Spleen (tissue), 11 donors: Measurements from ENCODE around the gene USP27X. TPM values are rescaled to one million over a fixed set of nuclear protein-coding genes. Genes with fewer than 3 reads are reported as not detected.

Source experiments
- DNase-seq: peaks from one replicate; pipeline ENCODE4 v3.0.0-alpha.2; 2020
- H3K27ac ChIP-seq, 8 donors: fragments of 200-600 bp; sonication (generic) in 7 of 8; 1 replicate in 4 of 8; 2 replicates in 4 of 8; pipeline versions ENCODE4 v1.5.0 to v1.8.0; 2016 to 2021; ENCODE audit warnings: inconsistent platforms in 4 of 8, mild to moderate bottlenecking in 4 of 8, moderate library complexity in 1 of 8
- H3K27me3 ChIP-seq, 7 donors: fragments of 200-600 bp; sonication (generic) in 6 of 7; replicated peaks in 1 of 7; 1 replicate in 4 of 7; 2 replicates in 3 of 7; pipeline versions ENCODE4 v1.5.0 to v1.8.0; 2016 to 2021; ENCODE audit warnings: inconsistent platforms in 3 of 7, mild to moderate bottlenecking in 1 of 7
- H3K36me3 ChIP-seq, 6 donors: fragments of 200-600 bp; sonication (generic) in 5 of 6; 1 replicate in 4 of 6; 2 replicates in 2 of 6; pipeline versions ENCODE4 v1.5.0 to v1.8.0; 2016 to 2021; ENCODE audit warnings: inconsistent platforms in 2 of 6
- H3K4me1 ChIP-seq, 6 donors: fragments of 200-600 bp; sonication (generic) in 5 of 6; 1 replicate in 3 of 6; 2 replicates in 3 of 6; pipeline versions ENCODE4 v1.5.0 to v1.8.0; 2016 to 2021; ENCODE audit warnings: inconsistent platforms in 3 of 6
- H3K4me3 ChIP-seq, 8 donors: fragments of 200-600 bp; sonication (generic) in 7 of 8; 1 replicate in 4 of 8; 2 replicates in 4 of 8; pipeline versions ENCODE4 v1.5.0 to v1.8.0; 2016 to 2021; ENCODE audit warnings: inconsistent platforms in 4 of 8, mild to moderate bottlenecking in 4 of 8, moderate library complexity in 2 of 8
- H3K9me3 ChIP-seq, 8 donors: fragments of 200-600 bp; sonication (generic) in 7 of 8; 1 replicate in 4 of 8; 2 replicates in 4 of 8; pipeline versions ENCODE4 v1.5.0 to v1.8.0; 2016 to 2021; ENCODE audit warnings: inconsistent platforms in 4 of 8
- POLR2A ChIP-seq, 3 donors: fragments of 450-650 bp; IDR thresholded peaks; one replicate each; pipeline ENCODE4 v1.5.1; 2017; ENCODE audit warnings: antibody characterized with exemption in 3 of 3, mild to moderate bottlenecking in 1 of 3
- POLR2AphosphoS5 ChIP-seq, 3 donors: sonication (generic); formaldehyde crosslinking; IDR thresholded peaks; one replicate each; pipeline ENCODE4 v1.5.1; 2017; ENCODE audit warnings: antibody characterized with exemption in 3 of 3
- WGBS, 5 donors: extraction: QIAGEN DNeasy Blood & Tissue Kit in 3 of 5; methylation state at CpG; one replicate each; pipeline versions ENCODE4 v1.1.5 to v1.1.7; 2013 to 2018; 5-methylcytosine and 5-hydroxymethylcytosine counted together
- intact Hi-C: fragments of 100-400 bp; cut with DNase I; formaldehyde crosslinking; loops from one replicate; pipeline ENCODE4 v1.15.0; 2023; ENCODE audit warnings: low total_unique reads
- polyA plus RNA-seq, 3 donors: library from polyadenylated mRNA; stranded (reverse); fragments of 200-250 nt; gene quantifications; one replicate each; pipeline ENCODE4 v1.2.1, GENCODE V29; 2013
- total RNA-seq, 7 donors: library from RNA; depleted of rRNA in 3 of 7; stranded (reverse); fragments of >200 nt in 3 of 7; fragmentation: NEBNext Ultra II Directional in 4 of 7; extraction: Animal tissue kit (Norgen Biotek cat#: 25700) in 4 of 7; gene quantifications; one replicate each; pipeline versions ENCODE4 v1.1.0 to v1.2.1, GENCODE V29; 2016 to 2021
- TF ChIP-seq, protein P1 (sequence below), 11 experiments: fragments of 200-600 bp in 7 of 11; fragments of 450-650 bp in 4 of 11; sonication (generic) in 4 of 11; IDR thresholded peaks in 8 of 11; conservative IDR thresholded peaks in 3 of 11; 1 replicate in 7 of 11; 2 replicates in 4 of 11; pipeline versions ENCODE4 v1.4.0 to v1.8.0; 2016 to 2021; ENCODE audit warnings: antibody characterized with exemption in 11 of 11, inconsistent platforms in 4 of 11, mild to moderate bottlenecking in 1 of 11
- donor health status: healthy with polysubstance abuse.
- donor health status: DM: no; HTN: no; CAD: no; lungs with moderate emphysema.
- donor health status: DM: no; HTN: no; CAD: no.
- donor health status: Bipolar disorder and iron deficiency.
- donor health status: healthy.
- donor health status: DM: no; HTN: no; CAD: no.
- donor health status: DM: yes; HTN: yes; CAD: no.

Gene USP27X
- total and polyA plus RNA-seq, 10 donors, result 1.3 to 3.7 (median 2.3) TPM

DNA sequence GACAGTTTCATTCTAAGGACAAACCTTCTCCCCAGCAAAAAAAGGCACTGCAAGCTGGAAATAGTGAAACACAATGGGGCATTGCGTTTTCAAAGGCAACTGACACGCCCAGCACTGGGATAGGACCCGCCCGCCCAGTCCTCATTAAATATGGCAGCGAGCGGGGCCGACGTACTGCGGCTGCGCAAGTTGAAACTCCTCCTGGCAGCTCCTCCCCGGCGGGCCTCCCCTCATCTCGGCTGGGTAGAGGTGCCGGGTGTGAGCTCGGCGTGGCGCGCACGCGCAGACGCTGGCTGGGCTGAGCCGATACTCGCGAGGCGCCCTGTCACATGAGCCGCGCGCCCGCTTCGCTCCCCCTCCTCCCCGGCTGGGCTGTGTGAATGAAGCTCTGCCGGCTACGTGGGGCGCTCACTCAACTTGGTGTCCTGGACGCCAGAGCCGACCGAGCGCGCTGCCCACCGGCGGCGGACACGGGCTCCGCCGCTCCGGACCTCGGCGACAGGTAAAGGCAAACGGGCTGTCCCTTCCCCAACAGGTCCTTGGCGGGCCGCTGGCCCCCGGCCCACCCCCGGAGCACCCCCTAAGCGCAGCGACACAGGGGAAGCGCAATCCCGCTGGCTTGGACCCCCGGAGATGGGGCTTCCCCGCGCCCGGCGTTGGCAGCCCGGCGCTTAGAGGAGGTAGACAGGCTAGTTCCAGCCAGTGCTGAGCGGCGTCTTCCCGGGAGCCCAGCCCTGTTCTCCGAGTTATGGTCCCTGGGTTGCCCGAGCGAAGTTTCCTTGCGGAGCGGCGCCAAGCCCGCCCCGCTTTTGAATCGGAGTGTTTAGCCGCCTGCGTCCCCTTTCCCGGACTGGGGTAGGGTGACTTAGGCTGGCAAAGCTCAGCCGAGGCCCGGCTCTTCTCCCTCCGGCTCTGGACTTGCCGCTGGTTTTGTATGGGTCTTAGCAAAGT is 43.3 kb downstream of the USP27X start, which contains the start of gene CLCN5:
CLCN5 (plus strand) TSS at position 306 of the 951 bp plus-strand sequence. CDS start 2,703 bp downstream, outside the sequence.
- WGBS, 5 donors, result 0 to 35% (median 0%) methylated on average over 22 to 83 of the region's 83 CpGs
- H3K36me3 ChIP-seq, result no peaks in the 10 kb centered on the region
- TF ChIP-seq POLR2AphosphoS5 (IDR thresholded peaks at IDR 0.05) (peak; percentile 55 to 82 (median 80)), POLR2A (IDR thresholded peaks at IDR 0.05) (no peak)
- TF ChIP-seq, protein P1, sequence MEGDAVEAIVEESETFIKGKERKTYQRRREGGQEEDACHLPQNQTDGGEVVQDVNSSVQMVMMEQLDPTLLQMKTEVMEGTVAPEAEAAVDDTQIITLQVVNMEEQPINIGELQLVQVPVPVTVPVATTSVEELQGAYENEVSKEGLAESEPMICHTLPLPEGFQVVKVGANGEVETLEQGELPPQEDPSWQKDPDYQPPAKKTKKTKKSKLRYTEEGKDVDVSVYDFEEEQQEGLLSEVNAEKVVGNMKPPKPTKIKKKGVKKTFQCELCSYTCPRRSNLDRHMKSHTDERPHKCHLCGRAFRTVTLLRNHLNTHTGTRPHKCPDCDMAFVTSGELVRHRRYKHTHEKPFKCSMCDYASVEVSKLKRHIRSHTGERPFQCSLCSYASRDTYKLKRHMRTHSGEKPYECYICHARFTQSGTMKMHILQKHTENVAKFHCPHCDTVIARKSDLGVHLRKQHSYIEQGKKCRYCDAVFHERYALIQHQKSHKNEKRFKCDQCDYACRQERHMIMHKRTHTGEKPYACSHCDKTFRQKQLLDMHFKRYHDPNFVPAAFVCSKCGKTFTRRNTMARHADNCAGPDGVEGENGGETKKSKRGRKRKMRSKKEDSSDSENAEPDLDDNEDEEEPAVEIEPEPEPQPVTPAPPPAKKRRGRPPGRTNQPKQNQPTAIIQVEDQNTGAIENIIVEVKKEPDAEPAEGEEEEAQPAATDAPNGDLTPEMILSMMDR (IDR thresholded peaks at IDR 0.05 in 8 of 11, conservative IDR thresholded peaks at IDR 0.05 in 3 of 11), result no peak
- H3K9me3 ChIP-seq, result no peaks in the 10 kb centered on the region
- intact Hi-C loops, result no loop called here
- H3K27me3 ChIP-seq, result no peaks in the 10 kb centered on the region
- DNase-seq, result peak; percentile 98
- peak within 1 kb of the TSS; percentile 24 to 84 (median 72) for H3K27ac ChIP-seq
- H3K4me1 ChIP-seq, result peaks cover 0 to 13% (median 0%) of the 10 kb centered on the region in 6 donors
- H3K4me3 ChIP-seq, result peak within 1 kb of the TSS; percentile 41 to 83 (median 60)

DNA sequence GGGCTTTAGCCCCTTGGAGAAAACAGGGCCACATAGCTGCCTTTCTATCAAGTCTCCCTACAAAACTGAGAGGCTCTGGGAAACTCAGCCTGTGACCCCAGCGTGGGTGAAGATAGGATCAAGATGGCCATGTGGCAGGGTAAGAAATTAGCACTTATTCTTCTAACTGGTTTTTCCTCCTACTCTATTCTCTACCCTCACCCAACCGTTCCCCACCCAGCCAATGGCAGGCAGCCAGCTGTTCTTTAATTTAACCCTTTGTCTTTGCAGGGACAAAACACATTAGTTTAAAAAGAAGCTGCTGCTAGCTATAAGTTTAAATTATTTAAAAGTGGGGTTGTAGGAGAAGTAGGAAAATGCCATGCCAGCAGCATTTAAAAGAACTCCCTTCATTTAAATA is 45.9 kb downstream of the USP27X start:
- Histone ChIP-seq H3K27ac (no peak overlapping the region), H3K4me1 (peaks cover 0 to 13% (median 0%) of the 10 kb centered on the region in 6 donors), H3K4me3 (no peak overlapping the region), H3K36me3 (no peaks in the 10 kb centered on the region), H3K27me3 (no peaks in the 10 kb centered on the region), H3K9me3 (no peaks in the 10 kb centered on the region)
- no peak for DNase-seq
- TF ChIP-seq POLR2AphosphoS5 (IDR thresholded peaks at IDR 0.05), result no peak
- TF ChIP-seq POLR2A (IDR thresholded peaks at IDR 0.05), result no peak
- TF ChIP-seq, protein P1 (IDR thresholded peaks at IDR 0.05 in 8 of 11, conservative IDR thresholded peaks at IDR 0.05 in 3 of 11), result no peak
- intact Hi-C loops, result no loop called here
- WGBS, 5 donors, result 46 to 79% (median 60%) methylated on average over 2 of the region's 2 CpGs

DNA sequence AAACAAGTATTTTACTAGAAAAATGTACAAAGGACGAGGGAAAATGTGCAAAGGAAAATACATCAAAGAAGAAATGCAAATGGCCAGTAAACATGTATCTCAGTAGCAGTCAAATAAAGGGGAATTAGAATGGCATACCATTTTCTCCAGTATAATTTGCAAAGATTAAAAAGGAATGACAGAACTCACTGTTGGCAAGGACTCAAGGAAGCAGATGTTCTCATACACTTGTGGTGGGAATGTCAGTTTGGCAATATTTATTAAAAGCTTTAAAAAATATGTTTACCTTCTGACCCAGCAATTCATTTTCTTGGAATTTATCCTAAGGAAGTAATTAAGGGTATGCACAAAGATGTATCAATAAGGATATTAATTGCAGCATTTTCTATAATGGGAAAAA is 50.8 kb downstream of the USP27X start:
- WGBS, 5 donors, result 47 to 81% (median 68%) methylated on average over 1 of the region's 1 CpG
- H3K9me3 ChIP-seq, result no peaks in the 10 kb centered on the region
- no peak for DNase-seq
- no peaks in the 10 kb centered on the region for H3K27me3 ChIP-seq
- no peaks in the 10 kb centered on the region for H3K4me1 ChIP-seq
- H3K4me3 ChIP-seq, result no peak overlapping the region
- H3K36me3 ChIP-seq, result no peaks in the 10 kb centered on the region
- TF ChIP-seq POLR2AphosphoS5 (IDR thresholded peaks at IDR 0.05) (no peak), POLR2A (IDR thresholded peaks at IDR 0.05) (no peak)
- TF ChIP-seq, protein P1 (IDR thresholded peaks at IDR 0.05 in 8 of 11, conservative IDR thresholded peaks at IDR 0.05 in 3 of 11), result no peak
- intact Hi-C loops, result no loop called here
- no peak overlapping the region for H3K27ac ChIP-seq

Other genes starting within 250 kb of the USP27X start
- not detected for gene PAGE1, start 183.5 kb upstream of the USP27X start, total RNA-seq
- gene PAGE1, start 183.5 kb upstream of the USP27X start, polyA plus RNA-seq, result not detected
- not detected for gene PAGE4, start 50.2 kb upstream of the USP27X start, total RNA-seq
- not detected for gene PAGE4, start 50.2 kb upstream of the USP27X start, polyA plus RNA-seq
- 1 to 10 TPM; 5.6 to 8.9 (median 7.5) TPM for gene CLCN5, start 43.1 kb downstream of the USP27X start, total RNA-seq
- 1 to 10 TPM in 2 of 3 donors, under 1 TPM in 1; 0.71 to 1.5 (median 1.5) TPM for gene CLCN5, start 43.1 kb downstream of the USP27X start, polyA plus RNA-seq